Measurements from ENCODE around the gene GP1BA.

Gene GP1BA

DNA sequence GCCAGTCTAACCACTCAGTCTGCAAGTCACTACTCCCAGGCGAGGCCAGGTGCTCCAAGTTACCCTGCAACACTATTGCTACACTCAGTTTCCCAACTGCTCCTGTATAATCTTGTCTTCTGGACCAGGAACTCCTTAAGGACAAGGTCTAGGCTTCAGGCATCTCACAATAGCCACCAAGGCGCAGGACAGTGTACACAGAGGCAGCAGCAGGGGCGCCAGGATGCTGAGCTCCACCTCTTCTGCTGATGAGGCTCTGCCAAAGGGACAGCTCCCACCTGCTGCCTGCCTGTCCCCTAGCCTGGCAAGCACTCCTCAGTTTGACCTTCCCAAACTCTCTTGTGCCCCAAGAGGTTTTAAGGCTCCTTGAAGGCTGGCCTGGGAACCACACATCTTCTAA, 4.4 kb downstream of the GP1BA start:
- Histone ChIP-seq H3K36me3 (ENCODE audit: insufficient read depth, low read length) (peaks cover 17% of the 10 kb centered on the region), H3K4me3 (ENCODE audit: low read length) (no peak overlapping the region), H3K27me3 (ENCODE audit: insufficient read depth, low read length) (no peaks in the 10 kb centered on the region), H2AFZ (ENCODE audit: low read depth, low read length) (no peak overlapping the region), H3K4me1 (ENCODE audit: insufficient read depth, low read length) (peaks cover 18% of the 10 kb centered on the region), H3K9me3 (ENCODE audit: low read length) (no peaks in the 10 kb centered on the region)

DNA sequence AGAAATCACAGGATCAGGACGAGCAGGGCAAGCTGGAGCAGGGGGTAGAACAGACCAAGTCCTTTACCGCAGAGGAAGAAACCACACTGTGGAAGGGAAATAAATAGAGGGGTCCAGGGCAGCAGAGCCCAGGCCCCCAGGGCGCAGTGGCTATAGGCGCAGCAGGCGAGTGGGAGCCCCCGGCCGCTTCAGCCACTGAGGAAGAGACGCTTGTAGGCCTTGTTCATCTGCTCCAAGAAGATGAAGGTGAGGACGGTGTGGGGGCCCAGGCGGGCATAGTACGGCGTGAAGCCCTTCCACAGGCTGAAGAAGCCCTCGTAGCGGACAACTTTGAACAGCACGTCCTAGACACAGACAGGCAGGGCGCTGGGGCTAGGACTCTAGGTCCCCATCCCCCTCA, 5.5 kb downstream of the GP1BA start:
- H3K36me3 ChIP-seq (ENCODE audit: insufficient read depth, low read length): peaks cover 23% of the 10 kb centered on the region
- no peak overlapping the region for H3K4me3 ChIP-seq (ENCODE audit: low read length)
- peaks cover 20% of the 10 kb centered on the region for H3K4me1 ChIP-seq (ENCODE audit: insufficient read depth, low read length)
- H3K9me3 ChIP-seq (ENCODE audit: low read length): no peaks in the 10 kb centered on the region
- H3K27me3 ChIP-seq (ENCODE audit: insufficient read depth, low read length): no peaks in the 10 kb centered on the region
- H2AFZ ChIP-seq (ENCODE audit: low read depth, low read length): no peak overlapping the region

DNA sequence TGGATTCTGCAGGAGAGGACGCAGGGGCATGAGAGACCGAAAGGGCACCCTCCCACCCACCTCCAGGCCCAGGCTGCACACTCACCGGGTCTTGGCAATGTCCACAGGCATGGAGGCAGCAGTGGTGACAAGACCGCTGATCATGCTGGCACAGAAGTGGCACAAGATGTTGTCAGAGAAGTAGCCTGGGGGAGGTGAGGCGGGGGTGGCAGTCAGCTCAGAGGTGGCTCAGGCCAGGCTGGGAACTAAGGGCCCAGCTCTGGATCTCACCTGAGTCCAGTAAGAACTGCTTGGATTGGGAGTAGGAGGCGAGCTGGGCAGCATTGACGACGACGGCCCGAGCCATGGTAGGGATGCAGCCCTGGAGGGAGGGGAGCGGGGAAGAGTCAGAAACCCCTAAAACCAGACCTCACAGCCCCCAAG, 6.0 kb downstream of the GP1BA start:
- H3K9me3 ChIP-seq (ENCODE audit: low read length): no peaks in the 10 kb centered on the region
- peaks cover 20% of the 10 kb centered on the region for H3K4me1 ChIP-seq (ENCODE audit: insufficient read depth, low read length)
- H3K36me3 ChIP-seq (ENCODE audit: insufficient read depth, low read length): peaks cover 28% of the 10 kb centered on the region
- no peak overlapping the region for H3K4me3 ChIP-seq (ENCODE audit: low read length)
- no peaks in the 10 kb centered on the region for H3K27me3 ChIP-seq (ENCODE audit: insufficient read depth, low read length)
- no peak overlapping the region for H2AFZ ChIP-seq (ENCODE audit: low read depth, low read length)

DNA sequence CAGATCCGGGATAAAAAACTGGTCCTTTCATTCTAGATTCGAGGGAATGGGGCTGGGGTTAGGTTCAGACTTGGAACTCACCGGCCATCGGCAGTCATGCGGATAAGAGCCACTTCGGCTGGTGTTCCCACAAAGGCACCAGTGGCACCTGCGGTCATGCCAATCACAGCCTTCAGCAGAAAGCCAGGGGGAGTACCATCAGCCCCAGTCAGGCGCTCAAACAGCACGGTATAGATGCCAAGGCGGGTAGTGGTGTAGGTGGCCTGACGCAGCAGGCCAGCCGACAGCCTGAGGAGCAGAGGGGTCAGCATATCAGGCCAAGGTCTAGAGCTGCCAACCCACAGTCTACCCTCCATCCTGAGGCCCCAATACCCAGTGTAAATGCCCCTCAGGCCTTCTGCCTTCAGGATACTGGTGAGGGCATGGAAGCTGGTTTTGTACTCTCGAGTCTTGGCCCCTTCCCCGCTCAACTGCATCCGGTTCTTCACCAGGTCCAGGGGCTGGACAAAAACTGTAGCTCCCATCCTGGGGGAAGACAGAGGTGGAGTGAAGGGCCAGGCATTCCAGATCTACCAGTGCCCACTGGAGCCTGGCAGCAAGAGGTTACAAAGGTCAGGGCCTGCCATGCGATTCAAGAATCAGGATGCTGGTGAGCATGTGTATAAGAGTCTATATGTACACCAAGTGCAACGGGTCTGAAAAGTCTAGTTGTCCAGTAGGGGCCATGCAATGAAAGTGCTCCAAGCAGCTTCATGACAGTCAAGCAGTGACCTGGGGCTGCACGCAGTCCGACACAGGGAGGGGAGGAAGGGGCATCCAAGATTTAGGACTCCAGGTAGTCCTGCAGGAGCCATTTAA, 6.8 kb downstream of the GP1BA start:
- H3K4me3 ChIP-seq (ENCODE audit: low read length): peak overlapping the region; percentile 72
- peak overlapping the region; percentile 53 for H2AFZ ChIP-seq (ENCODE audit: low read depth, low read length)
- H3K4me1 ChIP-seq (ENCODE audit: insufficient read depth, low read length): peaks cover 20% of the 10 kb centered on the region
- H3K36me3 ChIP-seq (ENCODE audit: insufficient read depth, low read length): peaks cover 37% of the 10 kb centered on the region
- H3K9me3 ChIP-seq (ENCODE audit: low read length): no peaks in the 10 kb centered on the region
- H3K27me3 ChIP-seq (ENCODE audit: insufficient read depth, low read length): no peaks in the 10 kb centered on the region

DNA sequence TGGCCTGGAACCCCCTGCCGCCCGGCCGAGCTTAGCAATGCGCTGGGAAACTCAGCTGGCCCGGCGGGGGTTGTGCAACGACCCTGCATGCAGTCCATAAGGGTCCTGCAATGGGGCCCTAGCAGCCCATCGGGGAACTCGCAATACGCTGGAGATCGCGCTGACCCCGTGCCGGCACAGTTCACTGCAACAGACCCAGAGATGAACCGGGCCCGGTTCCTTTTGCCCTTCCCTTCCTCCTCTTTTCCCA, 7.4 kb downstream of the GP1BA start:
- Histone ChIP-seq H2AFZ (ENCODE audit: low read depth, low read length) (peak overlapping the region; percentile 53), H3K36me3 (ENCODE audit: insufficient read depth, low read length) (peaks cover 42% of the 10 kb centered on the region), H3K27me3 (ENCODE audit: insufficient read depth, low read length) (no peaks in the 10 kb centered on the region), H3K4me1 (ENCODE audit: insufficient read depth, low read length) (peaks cover 20% of the 10 kb centered on the region), H3K4me3 (ENCODE audit: low read length) (peak overlapping the region; percentile 72), H3K9me3 (ENCODE audit: low read length) (no peaks in the 10 kb centered on the region)

DNA sequence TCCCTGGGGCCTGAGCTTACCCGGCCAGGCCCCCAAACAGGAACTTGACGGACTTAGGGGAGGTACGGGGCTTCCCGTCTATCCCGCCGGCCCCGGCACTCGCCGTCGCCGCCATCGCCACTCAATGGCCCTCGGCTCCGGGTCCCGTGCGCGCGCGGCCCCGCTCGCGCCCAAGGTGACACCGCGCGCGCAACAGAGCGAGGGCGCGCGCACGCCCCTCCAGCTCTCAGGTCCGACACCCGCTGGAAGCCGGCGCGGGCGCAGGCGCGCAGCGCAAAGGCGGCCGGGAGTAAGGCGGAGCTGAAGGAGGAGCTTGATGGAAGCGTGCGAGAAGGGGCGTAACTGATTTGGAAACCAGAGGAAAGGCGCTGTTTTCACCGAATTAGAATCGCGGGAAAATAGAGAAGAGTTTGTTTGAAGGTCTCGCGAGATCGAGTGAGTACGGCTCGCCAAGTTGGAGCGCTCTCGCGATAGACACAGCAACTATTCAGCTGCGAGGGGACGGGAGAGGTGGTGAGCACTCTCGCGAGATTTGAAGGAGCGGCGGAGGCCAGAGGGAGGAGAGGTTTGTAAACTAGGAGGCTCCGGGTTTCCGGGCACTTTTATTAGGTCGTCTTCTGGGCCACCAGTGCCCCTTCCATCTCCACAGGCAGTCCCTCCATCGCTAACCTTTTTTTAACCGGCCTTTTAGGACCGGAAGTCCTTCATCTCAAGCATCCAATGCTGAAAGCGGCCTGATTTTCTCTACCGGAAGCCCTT, 7.9 kb downstream of the GP1BA start, which contains the start of the genes RNF167 and SLC25A11:
TSS of gene RNF167 (plus strand) at position 473 of the 759 bp plus-strand sequence. CDS start 642 bp downstream, outside the sequence.
TSS of gene SLC25A11 (minus strand) at position 251 of the 759 bp plus-strand sequence. CDS start at position 115, 136 bp downstream.
- Histone ChIP-seq H2AFZ (ENCODE audit: low read depth, low read length) (peak within 1 kb of the TSS; percentile 53), H3K36me3 (ENCODE audit: insufficient read depth, low read length) (peaks cover 47% of the 10 kb centered on the region)

DNA sequence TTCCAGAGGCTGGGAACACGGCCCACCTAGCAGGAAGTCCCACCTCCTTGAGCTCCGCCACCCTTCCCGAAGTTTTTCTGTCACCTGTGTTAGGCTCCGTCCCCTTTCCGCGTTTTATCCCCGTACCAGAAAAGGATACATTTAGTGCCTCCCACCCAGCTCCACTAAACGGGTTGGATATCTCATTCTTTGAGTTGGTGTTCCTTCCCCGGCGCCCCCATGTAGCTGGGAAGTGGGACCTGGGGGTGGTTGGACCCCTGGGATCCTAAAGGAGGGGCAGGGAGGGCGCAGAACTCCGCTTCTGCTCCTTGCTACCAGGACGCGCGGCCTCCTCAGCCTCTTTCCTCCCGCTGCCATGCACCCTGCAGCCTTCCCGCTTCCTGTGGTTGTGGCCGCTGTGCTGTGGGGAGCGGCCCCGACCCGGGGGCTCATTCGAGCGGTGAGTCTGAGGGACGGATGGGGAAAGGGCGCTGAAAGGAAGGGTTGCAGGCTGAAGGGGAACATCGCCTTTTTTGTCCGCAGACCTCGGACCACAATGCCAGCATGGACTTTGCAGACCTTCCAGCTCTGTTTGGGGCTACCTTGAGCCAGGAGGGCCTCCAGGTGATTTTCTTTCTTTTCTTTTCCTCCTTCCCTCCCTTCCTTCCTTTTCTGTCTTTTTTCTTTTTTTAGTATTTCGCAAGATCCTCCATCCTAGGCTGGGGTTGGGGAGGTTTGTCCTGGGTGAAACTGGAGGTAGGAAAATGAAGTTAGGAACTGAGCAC, 8.7 kb downstream of the GP1BA start:
- H3K27me3 ChIP-seq (ENCODE audit: insufficient read depth, low read length): no peaks in the 10 kb centered on the region
- no peaks in the 10 kb centered on the region for H3K9me3 ChIP-seq (ENCODE audit: low read length)
- peaks cover 24% of the 10 kb centered on the region for H3K4me1 ChIP-seq (ENCODE audit: insufficient read depth, low read length)
- H3K36me3 ChIP-seq (ENCODE audit: insufficient read depth, low read length): peaks cover 55% of the 10 kb centered on the region
- H2AFZ ChIP-seq (ENCODE audit: low read depth, low read length): peak overlapping the region; percentile 53
- H3K4me3 ChIP-seq (ENCODE audit: low read length): peak overlapping the region; percentile 72

More for the DNA sequence above, 7.9 kb downstream of the GP1BA start, which contains the start of the genes RNF167 and SLC25A11:
- Histone ChIP-seq H3K27me3 (ENCODE audit: insufficient read depth, low read length) (no peaks in the 10 kb centered on the region), H3K4me1 (ENCODE audit: insufficient read depth, low read length) (peaks cover 20% of the 10 kb centered on the region), H3K4me3 (ENCODE audit: low read length) (peak within 1 kb of the TSS; percentile 72), H3K9me3 (ENCODE audit: low read length) (no peaks in the 10 kb centered on the region)

DNA sequence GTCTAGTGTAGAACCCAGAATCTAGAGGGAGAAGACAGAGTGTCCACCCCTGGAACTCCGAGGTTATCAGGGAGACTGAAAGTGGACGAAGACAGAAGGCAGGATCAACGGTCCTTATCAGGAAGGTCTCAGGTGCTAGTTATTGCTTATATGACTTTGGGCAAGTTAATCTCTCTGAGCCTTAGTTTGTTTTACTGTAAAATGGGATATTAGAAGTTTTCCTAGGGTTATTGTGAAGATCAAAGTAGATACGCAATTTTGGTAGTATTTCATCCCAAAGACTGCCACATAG, 9.2 kb downstream of the GP1BA start:
- Histone ChIP-seq H3K27me3 (ENCODE audit: insufficient read depth, low read length) (no peaks in the 10 kb centered on the region), H2AFZ (ENCODE audit: low read depth, low read length) (no peak overlapping the region), H3K9me3 (ENCODE audit: low read length) (no peaks in the 10 kb centered on the region), H3K4me1 (ENCODE audit: insufficient read depth, low read length) (peaks cover 29% of the 10 kb centered on the region), H3K4me3 (ENCODE audit: low read length) (peak overlapping the region; percentile 72), H3K36me3 (ENCODE audit: insufficient read depth, low read length) (peaks cover 60% of the 10 kb centered on the region)

DNA sequence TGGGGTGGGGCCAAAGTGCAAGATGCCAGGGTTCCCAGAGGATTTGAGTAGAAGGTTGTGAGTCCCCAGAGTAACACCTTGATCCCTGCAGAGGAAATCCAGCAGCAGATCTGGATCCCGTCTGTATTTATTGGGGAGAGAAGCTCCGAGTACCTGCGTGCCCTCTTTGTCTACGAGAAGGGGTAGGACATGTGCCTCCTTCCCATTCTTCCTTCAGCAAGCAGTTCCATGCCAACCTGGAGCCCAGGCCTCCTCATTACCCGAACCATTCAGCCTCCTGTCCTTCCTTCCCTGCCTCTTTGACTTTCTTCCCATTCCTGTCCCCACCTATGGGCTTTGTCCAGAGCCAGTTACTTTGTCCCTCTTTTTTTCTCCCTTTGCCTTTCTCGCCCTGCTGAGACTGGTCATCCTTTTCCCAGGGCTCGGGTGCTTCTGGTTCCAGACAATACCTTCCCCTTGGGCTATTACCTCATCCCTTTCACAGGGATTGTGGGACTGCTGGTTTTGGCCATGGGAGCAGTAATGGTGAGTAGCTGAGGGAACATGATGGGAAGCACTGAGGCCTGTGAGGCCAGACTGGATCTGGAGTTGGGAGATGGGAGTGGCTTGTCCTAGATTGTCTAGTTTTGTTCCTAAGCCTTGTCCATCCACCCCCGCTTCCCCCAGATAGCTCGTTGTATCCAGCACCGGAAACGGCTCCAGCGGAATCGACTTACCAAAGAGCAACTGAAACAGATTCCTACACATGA, 10.9 kb downstream of the GP1BA start:
- Histone ChIP-seq H2AFZ (ENCODE audit: low read depth, low read length) (no peak overlapping the region), H3K36me3 (ENCODE audit: insufficient read depth, low read length) (peaks cover 55% of the 10 kb centered on the region), H3K9me3 (ENCODE audit: low read length) (no peaks in the 10 kb centered on the region), H3K4me3 (ENCODE audit: low read length) (no peak overlapping the region), H3K4me1 (ENCODE audit: insufficient read depth, low read length) (peaks cover 38% of the 10 kb centered on the region), H3K27me3 (ENCODE audit: insufficient read depth, low read length) (no peaks in the 10 kb centered on the region)

DNA sequence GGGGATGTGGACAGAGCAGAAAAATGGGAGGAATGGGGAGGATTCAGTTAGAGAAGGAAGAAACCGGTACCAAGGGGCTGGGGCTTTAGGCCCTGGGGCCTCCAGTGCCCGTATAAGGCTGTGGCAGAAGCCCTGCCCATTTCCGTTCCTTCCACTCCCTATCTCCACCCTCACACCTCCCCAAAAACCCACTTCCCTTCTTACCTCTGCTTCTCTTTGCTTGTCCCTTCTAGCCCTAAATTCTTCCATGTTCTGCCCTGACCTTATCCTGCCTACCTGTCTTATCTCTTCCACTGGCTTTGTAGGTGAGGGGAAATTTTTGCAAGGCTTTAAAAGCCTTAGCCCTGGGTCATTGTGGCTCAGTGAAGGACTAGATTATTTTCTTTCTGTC, 12.1 kb downstream of the GP1BA start:
- peaks cover 50% of the 10 kb centered on the region for H3K36me3 ChIP-seq (ENCODE audit: insufficient read depth, low read length)

DNA sequence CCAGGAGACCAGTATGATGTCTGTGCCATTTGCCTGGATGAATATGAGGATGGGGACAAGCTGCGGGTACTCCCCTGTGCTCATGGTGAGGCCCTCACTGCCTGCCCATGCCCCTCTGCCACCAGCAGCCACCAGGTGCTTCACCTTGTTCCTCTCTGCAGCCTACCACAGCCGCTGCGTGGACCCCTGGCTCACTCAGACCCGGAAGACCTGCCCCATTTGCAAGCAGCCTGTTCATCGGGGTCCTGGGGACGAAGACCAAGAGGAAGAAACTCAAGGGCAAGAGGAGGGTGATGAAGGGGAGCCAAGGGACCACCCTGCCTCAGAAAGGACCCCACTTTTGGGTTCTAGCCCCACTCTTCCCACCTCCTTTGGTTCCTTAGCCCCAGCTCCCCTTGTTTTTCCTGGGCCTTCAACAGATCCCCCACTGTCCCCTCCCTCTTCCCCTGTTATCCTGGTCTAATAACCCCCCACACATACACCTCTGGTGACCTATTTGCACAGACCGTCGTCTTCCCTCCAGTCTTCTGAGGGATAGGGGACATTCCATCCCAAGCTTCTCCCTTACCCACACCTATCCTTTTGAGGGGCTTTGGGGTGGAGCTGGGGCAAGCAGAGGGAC, 12.6 kb downstream of the GP1BA start:
- no peak overlapping the region for H3K4me3 ChIP-seq (ENCODE audit: low read length)
- no peaks in the 10 kb centered on the region for H3K9me3 ChIP-seq (ENCODE audit: low read length)
- H3K4me1 ChIP-seq (ENCODE audit: insufficient read depth, low read length): peaks cover 29% of the 10 kb centered on the region
- no peaks in the 10 kb centered on the region for H3K27me3 ChIP-seq (ENCODE audit: insufficient read depth, low read length)
- H3K36me3 ChIP-seq (ENCODE audit: insufficient read depth, low read length): peaks cover 50% of the 10 kb centered on the region
- H2AFZ ChIP-seq (ENCODE audit: low read depth, low read length): no peak overlapping the region

More for the DNA sequence above, 12.1 kb downstream of the GP1BA start:
- peaks cover 31% of the 10 kb centered on the region for H3K4me1 ChIP-seq (ENCODE audit: insufficient read depth, low read length)
- H3K4me3 ChIP-seq (ENCODE audit: low read length): no peak overlapping the region
- no peaks in the 10 kb centered on the region for H3K9me3 ChIP-seq (ENCODE audit: low read length)
- H2AFZ ChIP-seq (ENCODE audit: low read depth, low read length): no peak overlapping the region
- H3K27me3 ChIP-seq (ENCODE audit: insufficient read depth, low read length): no peaks in the 10 kb centered on the region

Measured in neuron (in vitro differentiated cells).